SU-DHL-6 (cell line): ENCODE measurements around the gene AFF2.

Experiments
- EZH2phosphoT487 ChIP-seq: fragments of 200-600 bp; sonication (generic), shearing (Covaris generic); conservative IDR thresholded peaks from 2 replicates; pipeline ENCODE4 v1.6.1; 2018; ENCODE audit warnings: mild to moderate bottlenecking, antibody characterized with exemption, low read length, moderate library complexity, mixed read lengths
- TF ChIP-seq, protein P1 (sequence below): fragments of 200-600 bp; sonication (generic); IDR thresholded peaks from one replicate; pipeline ENCODE4 v1.5.1; 2017; ENCODE audit warnings: antibody characterized with exemption, mild to moderate bottlenecking, low read length, moderate library complexity; ENCODE audit not compliant: insufficient read depth, poor library complexity, severe bottlenecking

DNA sequence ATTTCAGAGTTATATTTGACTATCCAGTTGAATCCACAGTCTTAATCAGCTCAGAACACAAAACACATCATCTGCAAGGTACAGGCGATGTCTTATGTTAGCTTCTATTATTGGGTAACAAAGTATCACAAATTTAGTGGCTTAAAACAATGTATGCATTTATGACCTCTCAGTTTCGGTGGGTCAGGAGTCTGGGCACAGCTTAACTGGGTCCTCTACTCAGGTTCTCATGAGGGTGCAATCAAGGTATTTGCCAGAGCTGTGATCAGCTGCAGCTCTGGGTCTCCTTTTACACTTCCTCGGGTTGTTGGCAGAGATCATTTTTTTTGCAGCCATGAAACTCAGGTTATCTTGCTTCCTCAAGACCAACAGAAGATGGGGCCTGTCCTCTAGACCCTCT is 505.8 kb downstream of the AFF2 start:
- TF ChIP-seq, protein P1, sequence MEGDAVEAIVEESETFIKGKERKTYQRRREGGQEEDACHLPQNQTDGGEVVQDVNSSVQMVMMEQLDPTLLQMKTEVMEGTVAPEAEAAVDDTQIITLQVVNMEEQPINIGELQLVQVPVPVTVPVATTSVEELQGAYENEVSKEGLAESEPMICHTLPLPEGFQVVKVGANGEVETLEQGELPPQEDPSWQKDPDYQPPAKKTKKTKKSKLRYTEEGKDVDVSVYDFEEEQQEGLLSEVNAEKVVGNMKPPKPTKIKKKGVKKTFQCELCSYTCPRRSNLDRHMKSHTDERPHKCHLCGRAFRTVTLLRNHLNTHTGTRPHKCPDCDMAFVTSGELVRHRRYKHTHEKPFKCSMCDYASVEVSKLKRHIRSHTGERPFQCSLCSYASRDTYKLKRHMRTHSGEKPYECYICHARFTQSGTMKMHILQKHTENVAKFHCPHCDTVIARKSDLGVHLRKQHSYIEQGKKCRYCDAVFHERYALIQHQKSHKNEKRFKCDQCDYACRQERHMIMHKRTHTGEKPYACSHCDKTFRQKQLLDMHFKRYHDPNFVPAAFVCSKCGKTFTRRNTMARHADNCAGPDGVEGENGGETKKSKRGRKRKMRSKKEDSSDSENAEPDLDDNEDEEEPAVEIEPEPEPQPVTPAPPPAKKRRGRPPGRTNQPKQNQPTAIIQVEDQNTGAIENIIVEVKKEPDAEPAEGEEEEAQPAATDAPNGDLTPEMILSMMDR: no peak
- TF ChIP-seq EZH2phosphoT487: no peak
